GM21529 (cell line): ENCODE data around the gene TMEM190.
"Not testable (repeated sequence)": the region's sequence is repeated elsewhere in the genome, so short reads cannot be mapped to it uniquely, and the experiment has no call there.

Experiments
- ATAC-seq: cut with Tn5 transposase; IDR thresholded peaks from one replicate; pipeline ENCODE4 v1.9.1; 2021; ENCODE audit not compliant: unreplicated experiment

TMEM190 gene

GRCh38 chr19:55376241-55376933, at the start of gene TMEM190:
TMEM190 (plus strand) TSS chr19:55376826; CDS start chr19:55376854, 28 bp downstream.
- no peak for ATAC-seq

- ATAC-seq: not testable (repeated sequence)
Observed at GRCh38 chr19:55328774-55329318, 47.8 kb upstream of the TMEM190 start.

- ATAC-seq: not testable (repeated sequence)
Observed at GRCh38 chr19:55329791-55330190, 46.8 kb upstream of the TMEM190 start.

- ATAC-seq: no peak
Observed at GRCh38 chr19:55333870-55334269, 42.8 kb upstream of the TMEM190 start.

GRCh38 chr19:55336101-55336500, 40.5 kb upstream of the TMEM190 start:
- no peak for ATAC-seq

- peak; percentile 76 for ATAC-seq
Observed at GRCh38 chr19:55339105-55339888, 37.3 kb upstream of the TMEM190 start, which contains the start of gene KMT5C. KMT5C (plus strand) TSS chr19:55339876; CDS start chr19:55341937, 2,061 bp downstream.

GRCh38 chr19:55339889-55340783, 36.5 kb upstream of the TMEM190 start:
- ATAC-seq: peak; percentile 1

GRCh38 chr19:55340784-55341147, 35.9 kb upstream of the TMEM190 start:
- ATAC-seq: no peak

- ATAC-seq: no peak
Observed at GRCh38 chr19:55341171-55341588, 35.4 kb upstream of the TMEM190 start.

GRCh38 chr19:55341595-55342531, 34.8 kb upstream of the TMEM190 start:
- no peak for ATAC-seq

- no peak for ATAC-seq
Observed at GRCh38 chr19:55344444-55344843, 32.2 kb upstream of the TMEM190 start.

GRCh38 chr19:55345101-55345817, 31.4 kb upstream of the TMEM190 start:
- no peak for ATAC-seq

- ATAC-seq: no peak
Observed at GRCh38 chr19:55345818-55346724, 30.6 kb upstream of the TMEM190 start.

GRCh38 chr19:55346725-55347441, 29.7 kb upstream of the TMEM190 start:
- ATAC-seq: no peak

GRCh38 chr19:55347442-55348009, 29.1 kb upstream of the TMEM190 start:
- ATAC-seq: no peak

GRCh38 chr19:55348317-55349034, 28.1 kb upstream of the TMEM190 start:
- no peak for ATAC-seq
